Measurements from ENCODE around the gene GRAMD4.

DNA sequence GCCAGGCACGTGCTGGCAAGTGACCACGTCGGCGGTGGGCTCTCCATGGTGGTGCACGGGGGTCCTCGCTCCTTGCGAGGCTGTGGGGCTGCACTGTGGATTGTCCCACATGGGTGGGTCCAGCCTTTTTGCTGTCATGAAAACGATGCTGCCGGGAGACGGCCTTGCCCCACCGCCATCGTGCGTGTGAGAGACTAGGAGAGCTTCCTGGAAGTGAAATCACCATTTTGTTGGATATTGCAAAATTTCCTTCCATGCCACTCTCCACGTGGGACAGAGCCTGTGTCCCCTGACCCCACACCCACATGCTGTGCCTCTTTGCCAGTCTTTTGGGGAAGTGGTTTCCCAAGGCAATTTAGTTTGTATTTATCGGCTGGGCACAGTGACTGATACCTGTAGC, 18.2 kb upstream of the GRAMD4 start:
- TF ChIP-seq, protein P1, sequence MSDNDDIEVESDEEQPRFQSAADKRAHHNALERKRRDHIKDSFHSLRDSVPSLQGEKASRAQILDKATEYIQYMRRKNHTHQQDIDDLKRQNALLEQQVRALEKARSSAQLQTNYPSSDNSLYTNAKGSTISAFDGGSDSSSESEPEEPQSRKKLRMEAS (IDR thresholded peaks at IDR 0.05; ENCODE audit: low read depth, low read length), result no peak
- no peak for TF ChIP-seq DPF2 (IDR thresholded peaks at IDR 0.05)
- TF ChIP-seq RBBP5 (conservative IDR thresholded peaks at IDR 0.05), result no peak
- TF ChIP-seq BRCA1 (IDR thresholded peaks at IDR 0.05; ENCODE audit: low read depth, low read length), result no peak
- TF ChIP-seq, protein P2, sequence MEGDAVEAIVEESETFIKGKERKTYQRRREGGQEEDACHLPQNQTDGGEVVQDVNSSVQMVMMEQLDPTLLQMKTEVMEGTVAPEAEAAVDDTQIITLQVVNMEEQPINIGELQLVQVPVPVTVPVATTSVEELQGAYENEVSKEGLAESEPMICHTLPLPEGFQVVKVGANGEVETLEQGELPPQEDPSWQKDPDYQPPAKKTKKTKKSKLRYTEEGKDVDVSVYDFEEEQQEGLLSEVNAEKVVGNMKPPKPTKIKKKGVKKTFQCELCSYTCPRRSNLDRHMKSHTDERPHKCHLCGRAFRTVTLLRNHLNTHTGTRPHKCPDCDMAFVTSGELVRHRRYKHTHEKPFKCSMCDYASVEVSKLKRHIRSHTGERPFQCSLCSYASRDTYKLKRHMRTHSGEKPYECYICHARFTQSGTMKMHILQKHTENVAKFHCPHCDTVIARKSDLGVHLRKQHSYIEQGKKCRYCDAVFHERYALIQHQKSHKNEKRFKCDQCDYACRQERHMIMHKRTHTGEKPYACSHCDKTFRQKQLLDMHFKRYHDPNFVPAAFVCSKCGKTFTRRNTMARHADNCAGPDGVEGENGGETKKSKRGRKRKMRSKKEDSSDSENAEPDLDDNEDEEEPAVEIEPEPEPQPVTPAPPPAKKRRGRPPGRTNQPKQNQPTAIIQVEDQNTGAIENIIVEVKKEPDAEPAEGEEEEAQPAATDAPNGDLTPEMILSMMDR (IDR thresholded peaks at IDR 0.05 in 2 of 3, conservative IDR thresholded peaks at IDR 0.05 in 1 of 3; ENCODE audit: control insufficient read depth in 2 of 3, extremely low read depth in 1 of 3, insufficient read depth in 1 of 3, low read depth in 3 of 3, low read length in 3 of 3), result no peak
- TF ChIP-seq JUND (IDR thresholded peaks at IDR 0.05; ENCODE audit: low read depth, low read length), result no peak
- TF ChIP-seq SUZ12 (IDR thresholded peaks at IDR 0.05; ENCODE audit: unreplicated experiment), result no peak
- no peak for TF ChIP-seq POLR2AphosphoS2 (IDR thresholded peaks at IDR 0.05; ENCODE audit: low read depth, low read length)
- TF ChIP-seq ZNF274 (IDR thresholded peaks at IDR 0.05; ENCODE audit: insufficient read depth, insufficient read length), result no peak
- TF ChIP-seq POLR2A (IDR thresholded peaks at IDR 0.05; ENCODE audit: low read depth, low read length), result no peak
- no peak for TF ChIP-seq SPI1 (IDR thresholded peaks at IDR 0.05; ENCODE audit: borderline replicate concordance, insufficient read depth, low read depth, low read length)
- no peak for TF ChIP-seq FOXM1 (IDR thresholded peaks at IDR 0.05; ENCODE audit: low read depth, low read length)
- no peak for TF ChIP-seq STAT1 (conservative IDR thresholded peaks at IDR 0.05)
- no peak for TF ChIP-seq RAD51 (IDR thresholded peaks at IDR 0.05)
